Stimulated activated CD4-positive, alpha-beta T cell treated with anti-CD3 and anti-CD28 coated beads, Interleukin-15, amount 100 ng/mL, for 24 hours (primary cell): ENCODE data around the gene ICAM4.
"Not testable (repeated sequence)": the region's sequence is repeated elsewhere in the genome, so short reads cannot be mapped to it uniquely, and the experiment has no call there.

Experiments used
- DNase-seq: peaks from one replicate; pipeline ENCODE4 v3.0.0-alpha.2; 2020

ICAM4 gene

GRCh38 chr19:10320602-10321416, 34.1 kb downstream of the ICAM4 start:
- DNase-seq = no peak

DNA sequence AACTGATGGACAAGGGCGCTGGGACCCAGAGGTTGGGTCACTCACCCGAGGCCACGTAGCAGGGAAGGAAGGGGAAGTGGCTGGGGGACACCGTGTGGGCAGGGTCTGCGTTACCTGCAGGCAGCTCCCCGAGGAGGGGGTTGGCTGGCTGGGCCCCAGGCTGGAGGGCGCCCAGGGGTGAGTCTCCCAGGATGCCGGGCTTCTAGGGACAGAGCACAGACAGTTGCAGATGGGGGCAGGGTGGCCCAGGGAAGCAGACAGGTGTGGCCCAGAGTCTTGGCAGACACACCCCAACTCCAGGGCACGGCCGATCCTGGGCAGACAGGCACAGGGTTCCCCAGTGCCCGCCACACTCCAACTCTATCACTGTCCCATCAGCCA, 34.7 kb downstream of the ICAM4 start:
- DNase-seq = no peak

- no peak for DNase-seq
These were observed 35.4 kb downstream of the ICAM4 start for GRCh38 chr19:10321874-10322835.

DNA sequence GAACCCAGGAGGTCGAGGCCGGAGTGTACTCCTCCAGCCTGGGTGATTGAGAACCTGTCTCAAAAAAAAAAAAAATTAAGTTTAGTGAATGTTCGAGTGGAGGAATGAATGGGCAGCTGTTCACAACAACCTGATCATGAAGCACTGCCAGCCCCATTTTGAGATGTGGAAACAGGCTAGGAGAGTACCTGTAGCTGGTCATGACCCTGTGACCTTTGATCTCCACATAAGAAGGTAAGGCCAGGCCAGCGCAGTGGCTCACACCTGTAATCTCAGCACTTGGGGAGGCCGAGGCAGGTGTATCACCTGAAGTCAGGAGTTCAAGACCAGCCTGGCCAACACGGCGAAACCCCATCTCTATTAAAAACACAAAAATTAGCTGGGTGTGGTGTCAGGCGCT, 39.0 kb downstream of the ICAM4 start:
- DNase-seq = no peak

DNA sequence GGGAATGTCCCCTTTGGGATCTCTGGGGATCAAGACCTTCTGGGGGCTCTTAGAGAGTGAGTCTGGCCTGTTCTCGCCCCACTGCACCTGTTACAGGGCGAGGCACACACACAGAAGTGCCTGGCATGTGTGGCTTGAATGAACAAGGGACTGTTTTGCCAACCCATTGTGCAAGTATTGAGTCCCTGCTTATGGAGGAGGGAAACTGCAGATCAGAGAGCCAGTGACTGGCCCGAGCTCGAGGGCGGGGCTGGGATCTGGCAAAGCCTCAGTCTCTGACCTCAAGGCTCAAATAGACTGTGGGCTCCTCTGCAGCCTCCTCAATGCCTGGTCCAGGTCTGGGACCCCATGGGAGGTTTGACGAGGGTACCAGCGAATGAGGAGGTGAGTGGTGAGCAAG, 41.0 kb downstream of the ICAM4 start:
- DNase-seq = no peak

DNA sequence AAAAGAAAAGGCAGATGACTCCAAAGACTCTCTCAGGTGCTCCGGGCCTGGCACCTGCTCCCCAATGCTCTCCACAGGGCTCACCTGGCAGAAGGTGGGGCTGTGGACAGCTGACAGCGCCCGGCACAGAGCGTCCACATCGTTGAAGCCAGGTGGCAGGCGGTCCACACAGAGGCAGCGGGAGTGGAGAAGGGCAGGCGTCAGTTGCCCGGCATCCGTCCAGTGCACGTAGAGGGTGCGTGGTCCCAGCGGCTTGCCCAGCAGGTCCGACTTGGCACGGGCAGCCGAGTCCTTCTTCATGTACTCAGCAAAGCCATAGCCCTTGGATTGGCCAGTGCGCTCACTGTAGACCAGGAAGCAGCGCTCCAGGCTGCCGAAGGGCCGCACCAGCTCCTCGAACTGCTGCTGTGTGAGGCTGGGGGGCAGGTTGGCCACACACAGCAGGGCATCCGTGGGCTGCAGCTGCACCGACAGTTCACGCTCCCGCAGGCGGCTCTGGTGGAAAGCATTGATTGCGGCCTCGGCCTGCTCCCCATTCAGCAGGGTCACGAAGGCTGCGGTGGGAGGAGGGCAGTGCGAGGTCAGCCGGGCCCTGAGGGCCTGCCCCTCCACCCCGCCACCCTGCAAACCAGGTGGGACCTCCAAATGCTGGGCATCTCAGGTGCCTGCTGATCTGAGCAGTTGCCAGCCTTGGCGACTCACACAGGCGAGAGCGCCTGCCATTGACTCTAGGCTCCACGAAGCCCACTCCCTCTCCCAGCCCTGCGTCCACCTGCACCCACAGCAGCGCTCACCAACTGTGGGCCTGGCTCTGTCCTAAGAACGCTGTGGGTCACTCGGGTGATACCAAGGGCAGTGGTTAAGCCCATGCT, 42.0 kb downstream of the ICAM4 start:
- no peak for DNase-seq

DNA sequence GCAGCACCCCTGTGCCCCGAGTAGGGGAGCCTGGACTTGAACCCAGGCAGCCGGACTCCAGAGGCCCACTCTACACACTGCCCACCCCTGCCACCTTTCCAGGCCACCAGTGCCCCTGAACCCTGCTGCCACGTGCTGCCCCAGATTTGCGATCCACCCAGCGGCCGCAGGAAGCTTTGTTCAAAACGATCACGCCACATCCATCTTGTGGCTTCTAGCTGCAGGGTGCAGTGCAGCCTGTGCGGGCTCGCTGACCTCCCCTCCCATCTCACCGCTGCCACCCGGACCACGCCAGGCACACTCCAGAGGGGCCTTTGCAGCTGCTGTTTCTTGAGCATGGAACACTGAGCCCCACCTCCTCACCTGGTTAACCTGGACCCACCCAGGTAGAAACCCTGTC, 42.8 kb downstream of the ICAM4 start:
- DNase-seq = no peak

DNA sequence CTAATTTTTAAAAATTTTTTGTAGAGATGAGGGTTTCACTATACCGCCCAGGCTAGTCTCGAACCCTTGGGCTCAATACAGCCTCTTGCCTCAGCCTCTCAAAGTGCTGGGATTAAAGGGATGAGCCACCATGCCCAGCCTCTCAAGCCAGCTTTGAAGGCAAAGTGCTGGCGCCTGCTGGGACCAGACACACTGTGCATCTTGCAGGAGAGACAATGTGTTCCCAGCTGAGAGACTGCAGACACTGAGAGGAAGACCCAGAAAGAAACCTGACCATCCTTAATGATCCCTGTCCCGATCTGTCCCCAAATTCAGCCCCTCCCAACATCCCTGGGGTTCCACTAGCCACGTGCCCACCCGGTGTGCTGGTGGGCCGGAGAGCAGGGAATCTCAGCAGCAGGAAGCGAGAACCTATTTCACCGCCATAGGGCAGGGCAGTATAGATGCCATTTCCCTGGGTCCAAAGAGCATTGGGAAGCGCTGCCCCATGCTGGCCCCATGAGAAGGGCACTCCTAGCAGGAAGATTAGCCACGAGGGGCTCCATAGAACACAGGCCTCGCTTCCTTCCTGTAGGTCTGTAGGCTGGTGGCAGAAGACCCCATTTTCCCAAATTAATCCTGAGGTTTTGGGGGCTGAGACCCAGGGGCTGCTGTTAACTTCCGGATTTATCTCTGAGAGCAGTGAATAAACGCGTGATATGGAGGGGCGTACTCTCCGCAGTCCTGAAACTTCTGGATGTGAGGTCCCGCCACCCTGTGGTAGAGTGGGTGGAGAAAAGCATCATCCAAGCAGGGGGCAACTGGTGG, 45.6 kb downstream of the ICAM4 start:
- no peak for DNase-seq

DNA sequence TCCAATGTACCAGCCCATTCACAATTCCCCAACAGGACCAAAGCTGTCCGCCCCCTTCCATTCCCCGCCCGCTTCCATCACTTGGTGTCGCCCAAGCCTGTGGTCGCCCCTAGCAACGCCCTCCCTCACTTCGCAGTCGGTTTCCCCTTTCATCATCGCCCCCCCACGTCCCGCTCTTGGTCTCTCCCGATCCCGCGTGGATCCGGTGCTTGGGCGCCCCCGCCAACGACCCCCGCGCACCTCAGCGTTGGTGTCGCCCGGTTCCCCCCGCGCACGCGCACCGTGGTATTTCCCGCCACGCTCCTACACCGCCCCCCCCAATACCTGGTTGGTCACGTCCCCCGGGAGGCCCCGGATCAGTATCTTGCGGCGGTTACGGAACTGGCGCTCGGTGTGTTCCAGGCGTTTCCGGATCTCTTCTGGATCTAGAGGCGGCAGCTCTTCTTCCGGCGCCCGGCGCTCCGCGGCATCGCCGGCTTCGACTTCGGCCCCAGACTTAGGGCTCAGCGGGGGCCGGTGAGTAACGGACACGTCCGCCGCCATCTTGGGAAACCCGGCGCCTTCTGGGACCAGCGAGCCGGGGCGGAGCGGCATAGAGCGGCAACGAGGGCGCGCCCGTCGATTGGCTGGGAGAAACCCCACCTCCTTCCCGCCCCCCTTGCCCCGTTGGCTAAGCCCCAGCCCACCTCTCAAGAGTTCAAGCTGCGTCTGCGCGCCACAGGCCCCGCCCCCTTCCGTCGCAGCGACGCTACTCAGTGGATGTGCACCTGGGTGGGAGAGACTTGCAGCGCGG, 46.4 kb downstream of the ICAM4 start, which contains the start of gene RAVER1:
RAVER1 (minus strand) TSS at position 565 of the 793 bp plus-strand sequence; CDS start at position 543, 22 bp downstream.
- DNase-seq = peak; percentile 99

GRCh38 chr19:10333758-10334587, 47.2 kb downstream of the ICAM4 start:
- DNase-seq = no peak

DNA sequence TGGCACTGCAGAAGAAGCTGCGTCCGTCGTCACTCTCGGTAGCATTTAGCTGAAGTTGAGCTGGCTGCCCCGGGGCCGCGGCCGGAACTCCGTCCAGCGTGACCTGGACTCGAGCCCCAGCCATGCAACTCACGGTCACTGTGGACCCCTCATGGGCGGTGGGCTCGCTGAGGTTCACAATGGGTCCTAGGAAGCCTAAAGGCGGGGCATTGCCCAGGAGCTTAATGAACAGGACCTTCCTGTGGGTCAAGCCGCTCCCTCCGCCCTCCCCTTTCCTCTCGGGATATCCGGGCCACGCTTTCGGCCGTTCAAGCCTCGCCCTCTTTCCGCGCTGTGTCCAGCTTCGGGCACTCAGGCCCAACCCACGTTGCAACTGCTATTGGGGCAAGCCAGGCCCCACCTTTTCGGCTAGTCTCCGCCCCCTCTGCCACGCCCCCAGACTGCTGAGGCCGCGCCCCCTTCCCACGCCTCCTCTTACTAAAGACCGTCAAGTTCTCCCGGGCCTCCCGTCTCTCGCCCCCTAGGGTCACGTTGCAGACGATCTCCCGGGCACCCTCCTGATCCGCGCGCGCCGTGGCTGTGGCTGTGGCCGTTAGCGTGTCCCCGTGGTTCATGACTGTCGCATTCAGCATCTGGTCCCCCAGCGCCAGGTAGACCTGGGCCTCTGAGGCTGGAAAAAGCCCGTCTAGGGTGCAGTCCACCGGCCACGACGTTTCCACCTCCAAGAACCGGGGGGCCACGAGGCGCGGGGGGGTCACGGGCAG, 48.0 kb downstream of the ICAM4 start:
- DNase-seq = peak; percentile 77

GRCh38 chr19:10335352-10335985, 48.7 kb downstream of the ICAM4 start:
- no peak for DNase-seq

- not testable (repeated sequence) for DNase-seq
These were observed 50.0 kb downstream of the ICAM4 start for GRCh38 chr19:10336725-10337124.
